ENCODE measurements around the gene PDK2.

Gene PDK2

GRCh38 chr17:50094753-50095619 lies at the start of gene PDK2:
PDK2 (plus strand) TSS chr17:50095351; CDS start chr17:50095436, 85 bp downstream.
- Histone ChIP-seq H3K27me3 (ENCODE audit: insufficient read depth, low read length) (no peaks in the 10 kb centered on the region), H3K9ac (ENCODE audit: low read depth, low read length) (peak within 1 kb of the TSS; percentile 79; the same call in 1 of the 2 replicates)

GRCh38 chr17:50046179-50046578 lies 49.0 kb upstream of the PDK2 start:
- H3K9ac ChIP-seq (ENCODE audit: low read depth, low read length), result no peak overlapping the region
- no peak overlapping the region for H3K4me3 ChIP-seq (ENCODE audit: low read length)
- H3K4me1 ChIP-seq (ENCODE audit: insufficient read depth, low read length), result peaks cover 9% of the 10 kb centered on the region
- no peak overlapping the region for H3K27ac ChIP-seq (ENCODE audit: low read length)
- no peaks in the 10 kb centered on the region for H3K27me3 ChIP-seq (ENCODE audit: insufficient read depth, low read length)
- no peaks in the 10 kb centered on the region for H3K9me3 ChIP-seq (ENCODE audit: insufficient read depth, low read depth, low read length)
- no peaks in the 10 kb centered on the region for H3K36me3 ChIP-seq (ENCODE audit: insufficient read depth, low read depth, low read length)

More at GRCh38 chr17:50094753-50095619, at the start of gene PDK2:
- H3K4me1 ChIP-seq (ENCODE audit: insufficient read depth, low read length), result peaks cover 3% of the 10 kb centered on the region; the same call in 1 of the 2 replicates
- H3K9me3 ChIP-seq (ENCODE audit: insufficient read depth, low read depth, low read length), result no peaks in the 10 kb centered on the region
- no peak within 1 kb of the TSS for H3K27ac ChIP-seq (ENCODE audit: low read length)
- H3K36me3 ChIP-seq (ENCODE audit: insufficient read depth, low read depth, low read length), result peaks cover 4% of the 10 kb centered on the region; the same call in 1 of the 2 replicates
- H3K4me3 ChIP-seq (ENCODE audit: low read length), result peak within 1 kb of the TSS; percentile 74

- Histone ChIP-seq H3K27ac (ENCODE audit: low read length) (no peak overlapping the region), H3K9me3 (ENCODE audit: insufficient read depth, low read depth, low read length) (no peaks in the 10 kb centered on the region), H3K4me1 (ENCODE audit: insufficient read depth, low read length) (peaks cover 14% of the 10 kb centered on the region), H3K27me3 (ENCODE audit: insufficient read depth, low read length) (no peaks in the 10 kb centered on the region), H3K36me3 (ENCODE audit: insufficient read depth, low read depth, low read length) (no peaks in the 10 kb centered on the region), H3K4me3 (ENCODE audit: low read length) (no peak overlapping the region), H3K9ac (ENCODE audit: low read depth, low read length) (no peak overlapping the region)
Measured at GRCh38 chr17:50046667-50047066, 48.5 kb upstream of the PDK2 start.

- no peak overlapping the region for H3K4me3 ChIP-seq (ENCODE audit: low read length)
- H3K36me3 ChIP-seq (ENCODE audit: insufficient read depth, low read depth, low read length), result no peaks in the 10 kb centered on the region
- H3K27ac ChIP-seq (ENCODE audit: low read length), result no peak overlapping the region
- H3K9ac ChIP-seq (ENCODE audit: low read depth, low read length), result no peak overlapping the region
- no peaks in the 10 kb centered on the region for H3K9me3 ChIP-seq (ENCODE audit: insufficient read depth, low read depth, low read length)
- H3K4me1 ChIP-seq (ENCODE audit: insufficient read depth, low read length), result peaks cover 18% of the 10 kb centered on the region
- no peaks in the 10 kb centered on the region for H3K27me3 ChIP-seq (ENCODE audit: insufficient read depth, low read length)
Measured at GRCh38 chr17:50047083-50047482, 48.1 kb upstream of the PDK2 start.

- no peak overlapping the region for H3K9ac ChIP-seq (ENCODE audit: low read depth, low read length)
- H3K4me1 ChIP-seq (ENCODE audit: insufficient read depth, low read length), result peaks cover 23% of the 10 kb centered on the region
- no peak overlapping the region for H3K27ac ChIP-seq (ENCODE audit: low read length)
Measured at GRCh38 chr17:50047488-50048126, 47.5 kb upstream of the PDK2 start.

GRCh38 chr17:50048146-50048720 lies 46.9 kb upstream of the PDK2 start:
- Histone ChIP-seq H3K36me3 (ENCODE audit: insufficient read depth, low read depth, low read length) (no peaks in the 10 kb centered on the region), H3K27me3 (ENCODE audit: insufficient read depth, low read length) (no peaks in the 10 kb centered on the region; the same call in 1 of the 2 replicates), H3K4me1 (ENCODE audit: insufficient read depth, low read length) (peaks cover 29% of the 10 kb centered on the region), H3K27ac (ENCODE audit: low read length) (no peak overlapping the region), H3K9ac (ENCODE audit: low read depth, low read length) (no peak overlapping the region), H3K4me3 (ENCODE audit: low read length) (no peak overlapping the region), H3K9me3 (ENCODE audit: insufficient read depth, low read depth, low read length) (no peaks in the 10 kb centered on the region)

More at GRCh38 chr17:50047488-50048126, 47.5 kb upstream of the PDK2 start:
- Histone ChIP-seq H3K9me3 (ENCODE audit: insufficient read depth, low read depth, low read length) (no peaks in the 10 kb centered on the region), H3K4me3 (ENCODE audit: low read length) (no peak overlapping the region), H3K36me3 (ENCODE audit: insufficient read depth, low read depth, low read length) (no peaks in the 10 kb centered on the region), H3K27me3 (ENCODE audit: insufficient read depth, low read length) (no peaks in the 10 kb centered on the region; the same call in 1 of the 2 replicates)

- peaks cover 29% of the 10 kb centered on the region for H3K4me1 ChIP-seq (ENCODE audit: insufficient read depth, low read length)
- H3K9ac ChIP-seq (ENCODE audit: low read depth, low read length), result no peak overlapping the region
- H3K27me3 ChIP-seq (ENCODE audit: insufficient read depth, low read length), result peaks cover 7% of the 10 kb centered on the region; the same call in 1 of the 2 replicates
- no peak overlapping the region for H3K27ac ChIP-seq (ENCODE audit: low read length)
- no peaks in the 10 kb centered on the region for H3K36me3 ChIP-seq (ENCODE audit: insufficient read depth, low read depth, low read length)
- H3K4me3 ChIP-seq (ENCODE audit: low read length), result no peak overlapping the region
- no peaks in the 10 kb centered on the region for H3K9me3 ChIP-seq (ENCODE audit: insufficient read depth, low read depth, low read length)
Measured at GRCh38 chr17:50048988-50049387, 46.2 kb upstream of the PDK2 start.

- H3K9me3 ChIP-seq (ENCODE audit: insufficient read depth, low read depth, low read length), result no peaks in the 10 kb centered on the region
- peaks cover 29% of the 10 kb centered on the region for H3K4me1 ChIP-seq (ENCODE audit: insufficient read depth, low read length)
- no peak overlapping the region for H3K4me3 ChIP-seq (ENCODE audit: low read length)
- H3K27ac ChIP-seq (ENCODE audit: low read length), result no peak overlapping the region
- H3K36me3 ChIP-seq (ENCODE audit: insufficient read depth, low read depth, low read length), result no peaks in the 10 kb centered on the region
- peaks cover 9% of the 10 kb centered on the region; the same call in 1 of the 2 replicates for H3K27me3 ChIP-seq (ENCODE audit: insufficient read depth, low read length)
- no peak overlapping the region for H3K9ac ChIP-seq (ENCODE audit: low read depth, low read length)
Measured at GRCh38 chr17:50049636-50050035, 45.5 kb upstream of the PDK2 start.

- peaks cover 29% of the 10 kb centered on the region for H3K4me1 ChIP-seq (ENCODE audit: insufficient read depth, low read length)
- H3K4me3 ChIP-seq (ENCODE audit: low read length), result no peak overlapping the region
- no peak overlapping the region for H3K9ac ChIP-seq (ENCODE audit: low read depth, low read length)
- no peaks in the 10 kb centered on the region for H3K9me3 ChIP-seq (ENCODE audit: insufficient read depth, low read depth, low read length)
- no peak overlapping the region for H3K27ac ChIP-seq (ENCODE audit: low read length)
- peaks cover 15% of the 10 kb centered on the region; the same call in 1 of the 2 replicates for H3K27me3 ChIP-seq (ENCODE audit: insufficient read depth, low read length)
- no peaks in the 10 kb centered on the region for H3K36me3 ChIP-seq (ENCODE audit: insufficient read depth, low read depth, low read length)
Measured at GRCh38 chr17:50050431-50051032, 44.6 kb upstream of the PDK2 start.

- Histone ChIP-seq H3K9ac (ENCODE audit: low read depth, low read length) (no peak overlapping the region), H3K9me3 (ENCODE audit: insufficient read depth, low read depth, low read length) (no peaks in the 10 kb centered on the region), H3K4me1 (ENCODE audit: insufficient read depth, low read length) (peaks cover 29% of the 10 kb centered on the region), H3K27me3 (ENCODE audit: insufficient read depth, low read length) (peaks cover 15% of the 10 kb centered on the region; the same call in 1 of the 2 replicates), H3K4me3 (ENCODE audit: low read length) (no peak overlapping the region), H3K36me3 (ENCODE audit: insufficient read depth, low read depth, low read length) (no peaks in the 10 kb centered on the region), H3K27ac (ENCODE audit: low read length) (no peak overlapping the region)
Measured at GRCh38 chr17:50051082-50051576, 44.0 kb upstream of the PDK2 start.

GRCh38 chr17:50051606-50052005 lies 43.5 kb upstream of the PDK2 start:
- Histone ChIP-seq H3K27ac (ENCODE audit: low read length) (no peak overlapping the region), H3K9ac (ENCODE audit: low read depth, low read length) (no peak overlapping the region), H3K36me3 (ENCODE audit: insufficient read depth, low read depth, low read length) (no peaks in the 10 kb centered on the region), H3K27me3 (ENCODE audit: insufficient read depth, low read length) (peaks cover 16% of the 10 kb centered on the region; the same call in 1 of the 2 replicates), H3K4me3 (ENCODE audit: low read length) (no peak overlapping the region), H3K4me1 (ENCODE audit: insufficient read depth, low read length) (peaks cover 29% of the 10 kb centered on the region), H3K9me3 (ENCODE audit: insufficient read depth, low read depth, low read length) (no peaks in the 10 kb centered on the region)
